HepG2 (cell line): ENCODE measurements around the gene CST4. TPM values are rescaled to one million over a fixed set of nuclear protein-coding genes. Genes with fewer than 3 reads are reported as not detected.

ENCODE experiments used
- ATF4 ChIP-seq, 2 experiments: fragments of 450-650 bp in 1 of 2; sonication (generic) in 1 of 2; formaldehyde crosslinking; IDR thresholded peaks; 2 replicates each; pipeline versions ENCODE4 v1.5.0 to v1.8.0; 2020 to 2022; ENCODE audit warnings: mild to moderate bottlenecking in 1 of 2, missing genetic modification reagents in 1 of 2
- ATF7-NPFF ChIP-seq: sonication (generic); formaldehyde crosslinking; IDR thresholded peaks from 2 replicates; pipeline ENCODE4 v1.8.1; 2023; ENCODE audit warnings: mild to moderate bottlenecking, low read depth, missing genetic modification reagents, moderate library complexity
- BORCS8-MEF2B ChIP-seq: sonication (generic); formaldehyde crosslinking; IDR thresholded peaks from 2 replicates; pipeline ENCODE4 v1.8.0; 2022; ENCODE audit warnings: mild to moderate bottlenecking, missing genetic modification reagents
- CENPX ChIP-seq: sonication (generic); formaldehyde crosslinking; IDR thresholded peaks from 2 replicates; pipeline ENCODE4 v1.9.0; 2021; ENCODE audit warnings: mild to moderate bottlenecking, missing genetic modification reagents, moderate library complexity
- GABPB1 ChIP-seq: IDR thresholded peaks from 2 replicates; pipeline ENCODE4 v1.6.1; 2016; ENCODE audit warnings: mild to moderate bottlenecking, missing genetic modification reagents, moderate library complexity, missing compliant biosample characterization
- GLI4 ChIP-seq: sonication (generic); formaldehyde crosslinking; IDR thresholded peaks from 2 replicates; pipeline ENCODE4 v1.5.1; 2020; ENCODE audit warnings: missing genetic modification reagents, mild to moderate bottlenecking, moderate library complexity, borderline replicate concordance
- HCFC1 ChIP-seq: fragments of 150-350 bp; IDR thresholded peaks from 2 replicates; pipeline ENCODE4 v1.6.1; 2014; ENCODE audit warnings: low read depth, low read length
- HHEX ChIP-seq: IDR thresholded peaks from 2 replicates; pipeline ENCODE4 v1.6.1; 2016; ENCODE audit warnings: control low read depth
- HMG20A ChIP-seq: IDR thresholded peaks from 2 replicates; pipeline ENCODE4 v1.6.1; 2016; ENCODE audit warnings: borderline replicate concordance
- KAT2B ChIP-seq: fragments of 150-350 bp; IDR thresholded peaks from 2 replicates; pipeline ENCODE4 v1.6.1; 2014; ENCODE audit warnings: low read depth, low read length, borderline replicate concordance
- KDM2A ChIP-seq: sonication (generic); formaldehyde crosslinking; IDR thresholded peaks from 2 replicates; pipeline ENCODE4 v1.4.0; 2020; ENCODE audit warnings: low read depth, missing genetic modification reagents, borderline replicate concordance
- MXD4 ChIP-seq: IDR thresholded peaks from 2 replicates; pipeline ENCODE4 v1.6.1; 2016; ENCODE audit warnings: mild to moderate bottlenecking, missing biosample characterization, missing genetic modification reagents
- SMC3 ChIP-seq: IDR thresholded peaks from 2 replicates; pipeline ENCODE4 v1.6.1; 2011; ENCODE audit warnings: low read length, improper control_type of control experiment
- SPEN ChIP-seq: sonication (generic); formaldehyde crosslinking; IDR thresholded peaks from 2 replicates; pipeline ENCODE4 v1.5.1; 2020; ENCODE audit warnings: low read depth, mild to moderate bottlenecking, missing genetic modification reagents
- TGIF2 ChIP-seq: IDR thresholded peaks from 2 replicates; pipeline ENCODE4 v1.6.1; 2016; ENCODE audit warnings: control low read depth, missing compliant biosample characterization
- ZBTB14 ChIP-seq: sonication (generic); formaldehyde crosslinking; IDR thresholded peaks from 2 replicates; pipeline ENCODE4 v1.4.0; 2020; ENCODE audit warnings: missing genetic modification reagents
- ZMYM3 ChIP-seq: sonication (generic); formaldehyde crosslinking; IDR thresholded peaks from 2 replicates; pipeline ENCODE4 v1.5.1; 2020; ENCODE audit warnings: mild to moderate bottlenecking, missing genetic modification reagents
- ZNF224 ChIP-seq: sonication (generic); formaldehyde crosslinking; IDR thresholded peaks from 2 replicates; pipeline ENCODE4 v1.5.0; 2020; ENCODE audit warnings: mild to moderate bottlenecking, missing genetic modification reagents
- ZNF282 ChIP-seq: fragments of 450-650 bp; IDR thresholded peaks from 2 replicates; pipeline ENCODE4 v1.6.1; 2018; ENCODE audit not compliant: partially characterized antibody
- ZNF7 ChIP-seq: IDR thresholded peaks from 2 replicates; pipeline ENCODE4 v1.6.1; 2016; ENCODE audit warnings: missing biosample characterization, missing genetic modification reagents
- ZNF883 ChIP-seq: sonication (generic); formaldehyde crosslinking; IDR thresholded peaks from 2 replicates; pipeline ENCODE4 v1.5.1; 2020; ENCODE audit warnings: mild to moderate bottlenecking, missing genetic modification reagents; ENCODE audit errors: not compliant biosample characterization
- polyA plus RNA-seq, 8 experiments: library from polyadenylated mRNA; depleted of rRNA in 3 of 8; stranded (reverse) in 7 of 8; unstranded in 1 of 8; fragments of >200 nt; fragmentation: Illumina TruSeq in 4 of 8; extraction: Trizol in 4 of 8; gene quantifications; 2 replicates each; pipeline versions ENCODE4 v1.2.1 to v1.2.3, GENCODE V29; 2011 to 2016; ENCODE audit warnings: low read depth in 4 of 8, missing spikeins in 1 of 8, mixed read lengths in 1 of 8; ENCODE audit not compliant: insufficient read depth in 1 of 8
- total RNA-seq, 5 experiments: library from RNA; depleted of rRNA; stranded (reverse); fragments of >200 nt; fragmentation: Illumina TruSeq; extraction: Trizol; gene quantifications; 2 replicates each; pipeline ENCODE4 v1.2.3, GENCODE V29; 2016; ENCODE audit warnings: low read depth in 1 of 5
- TF ChIP-seq, protein P1 (sequence below): sonication (generic); formaldehyde crosslinking; IDR thresholded peaks from 2 replicates; pipeline ENCODE4 v1.4.0; 2020; ENCODE audit warnings: missing genetic modification reagents
- TF ChIP-seq, protein P2 (sequence below): IDR thresholded peaks from 2 replicates; pipeline ENCODE4 v1.6.1; 2016; ENCODE audit warnings: missing compliant biosample characterization, missing genetic modification reagents, borderline replicate concordance

Gene CST4
- total and polyA plus RNA-seq, 2 of the 13 experiments (the other 11 are each of a cell fraction or from before 2014, with no cell fraction given): not detected

GRCh38 chr20:23640671-23641667 lies 47.9 kb downstream of the CST4 start (continued):
- TF ChIP-seq SPEN (CRISPR knock-in tag) (peak; percentile 62), KAT2B (no peak), ZBTB14 (CRISPR knock-in tag) (no peak), ATF4 (CRISPR knock-in tag; IDR thresholded peaks at IDR 0.05) (peak in 1 of 2 experiments; percentile 95; a peak in 2 of 4 replicates), ZNF224 (0 out of 2 replicates have a peak, but pooled peaks have one; percentile 53), KDM2A (CRISPR knock-in tag) (peak; percentile 53; the same call in 1 of the 2 replicates), TGIF2 (CRISPR knock-in tag) (no peak; the same call in 1 of the 2 replicates), GLI4 (no peak), HCFC1 (no peak), HHEX (no peak), HMG20A (CRISPR knock-in tag) (peak; percentile 73; the same call in 1 of the 2 replicates), CENPX (CRISPR knock-in tag) (no peak), ZMYM3 (CRISPR knock-in tag) (peak; percentile 84), ATF7-NPFF (CRISPR knock-in tag) (no peak), SMC3 (peak; percentile 25; the same call in 1 of the 2 replicates), BORCS8-MEF2B (CRISPR knock-in tag) (peak; percentile 91), ZNF282 (no peak), ZNF7 (CRISPR knock-in tag) (no peak), ZNF883 (CRISPR knock-in tag) (no peak), GABPB1 (CRISPR knock-in tag) (peak; percentile 59; the same call in 1 of the 2 replicates), MXD4 (CRISPR knock-in tag) (peak; percentile 50; the same call in 1 of the 2 replicates)
- TF ChIP-seq, protein P1, sequence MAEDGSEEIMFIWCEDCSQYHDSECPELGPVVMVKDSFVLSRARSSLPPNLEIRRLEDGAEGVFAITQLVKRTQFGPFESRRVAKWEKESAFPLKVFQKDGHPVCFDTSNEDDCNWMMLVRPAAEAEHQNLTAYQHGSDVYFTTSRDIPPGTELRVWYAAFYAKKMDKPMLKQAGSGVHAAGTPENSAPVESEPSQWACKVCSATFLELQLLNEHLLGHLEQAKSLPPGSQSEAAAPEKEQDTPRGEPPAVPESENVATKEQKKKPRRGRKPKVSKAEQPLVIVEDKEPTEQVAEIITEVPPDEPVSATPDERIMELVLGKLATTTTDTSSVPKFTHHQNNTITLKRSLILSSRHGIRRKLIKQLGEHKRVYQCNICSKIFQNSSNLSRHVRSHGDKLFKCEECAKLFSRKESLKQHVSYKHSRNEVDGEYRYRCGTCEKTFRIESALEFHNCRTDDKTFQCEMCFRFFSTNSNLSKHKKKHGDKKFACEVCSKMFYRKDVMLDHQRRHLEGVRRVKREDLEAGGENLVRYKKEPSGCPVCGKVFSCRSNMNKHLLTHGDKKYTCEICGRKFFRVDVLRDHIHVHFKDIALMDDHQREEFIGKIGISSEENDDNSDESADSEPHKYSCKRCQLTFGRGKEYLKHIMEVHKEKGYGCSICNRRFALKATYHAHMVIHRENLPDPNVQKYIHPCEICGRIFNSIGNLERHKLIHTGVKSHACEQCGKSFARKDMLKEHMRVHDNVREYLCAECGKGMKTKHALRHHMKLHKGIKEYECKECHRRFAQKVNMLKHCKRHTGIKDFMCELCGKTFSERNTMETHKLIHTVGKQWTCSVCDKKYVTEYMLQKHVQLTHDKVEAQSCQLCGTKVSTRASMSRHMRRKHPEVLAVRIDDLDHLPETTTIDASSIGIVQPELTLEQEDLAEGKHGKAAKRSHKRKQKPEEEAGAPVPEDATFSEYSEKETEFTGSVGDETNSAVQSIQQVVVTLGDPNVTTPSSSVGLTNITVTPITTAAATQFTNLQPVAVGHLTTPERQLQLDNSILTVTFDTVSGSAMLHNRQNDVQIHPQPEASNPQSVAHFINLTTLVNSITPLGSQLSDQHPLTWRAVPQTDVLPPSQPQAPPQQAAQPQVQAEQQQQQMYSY (CRISPR knock-in tag): no peak; the same call in 1 of the 2 replicates
- TF ChIP-seq, protein P2, sequence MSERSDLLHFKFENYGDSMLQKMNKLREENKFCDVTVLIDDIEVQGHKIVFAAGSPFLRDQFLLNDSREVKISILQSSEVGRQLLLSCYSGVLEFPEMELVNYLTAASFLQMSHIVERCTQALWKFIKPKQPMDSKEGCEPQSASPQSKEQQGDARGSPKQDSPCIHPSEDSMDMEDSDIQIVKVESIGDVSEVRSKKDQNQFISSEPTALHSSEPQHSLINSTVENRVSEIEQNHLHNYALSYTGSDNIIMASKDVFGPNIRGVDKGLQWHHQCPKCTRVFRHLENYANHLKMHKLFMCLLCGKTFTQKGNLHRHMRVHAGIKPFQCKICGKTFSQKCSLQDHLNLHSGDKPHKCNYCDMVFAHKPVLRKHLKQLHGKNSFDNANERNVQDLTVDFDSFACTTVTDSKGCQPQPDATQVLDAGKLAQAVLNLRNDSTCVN: peak; percentile 86; the same call in 1 of the 2 replicates
